ENCODE results near the gene CARNS1. TPM values are rescaled to one million over a fixed set of nuclear protein-coding genes. Genes with fewer than 3 reads are reported as not detected.
"Not testable (repeated sequence)": the region's sequence is repeated elsewhere in the genome, so short reads cannot be mapped to it uniquely, and the experiment has no call there.

The CARNS1 gene
- total RNA-seq, 1 donor from 2014 or later = 0.07 TPM

DNA sequence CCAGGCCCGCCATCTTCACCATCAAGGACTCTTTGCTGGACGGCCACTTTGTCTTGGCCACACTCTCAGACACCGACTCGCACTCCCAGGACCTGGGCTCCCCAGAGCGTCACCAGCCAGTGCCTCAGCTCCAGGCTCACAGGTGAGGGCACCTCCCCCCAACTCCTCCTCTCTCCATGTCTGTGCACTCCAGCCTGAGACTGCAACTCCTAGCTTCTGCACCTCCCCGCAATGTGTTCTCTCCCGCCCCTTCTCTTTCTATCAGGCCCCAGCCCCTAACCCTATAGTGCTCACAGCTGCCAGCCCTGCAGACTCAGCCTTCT is 19.3 kb upstream of the CARNS1 start:
- no peak for DNase-seq (ENCODE audit: low read depth, low spot score)

DNA sequence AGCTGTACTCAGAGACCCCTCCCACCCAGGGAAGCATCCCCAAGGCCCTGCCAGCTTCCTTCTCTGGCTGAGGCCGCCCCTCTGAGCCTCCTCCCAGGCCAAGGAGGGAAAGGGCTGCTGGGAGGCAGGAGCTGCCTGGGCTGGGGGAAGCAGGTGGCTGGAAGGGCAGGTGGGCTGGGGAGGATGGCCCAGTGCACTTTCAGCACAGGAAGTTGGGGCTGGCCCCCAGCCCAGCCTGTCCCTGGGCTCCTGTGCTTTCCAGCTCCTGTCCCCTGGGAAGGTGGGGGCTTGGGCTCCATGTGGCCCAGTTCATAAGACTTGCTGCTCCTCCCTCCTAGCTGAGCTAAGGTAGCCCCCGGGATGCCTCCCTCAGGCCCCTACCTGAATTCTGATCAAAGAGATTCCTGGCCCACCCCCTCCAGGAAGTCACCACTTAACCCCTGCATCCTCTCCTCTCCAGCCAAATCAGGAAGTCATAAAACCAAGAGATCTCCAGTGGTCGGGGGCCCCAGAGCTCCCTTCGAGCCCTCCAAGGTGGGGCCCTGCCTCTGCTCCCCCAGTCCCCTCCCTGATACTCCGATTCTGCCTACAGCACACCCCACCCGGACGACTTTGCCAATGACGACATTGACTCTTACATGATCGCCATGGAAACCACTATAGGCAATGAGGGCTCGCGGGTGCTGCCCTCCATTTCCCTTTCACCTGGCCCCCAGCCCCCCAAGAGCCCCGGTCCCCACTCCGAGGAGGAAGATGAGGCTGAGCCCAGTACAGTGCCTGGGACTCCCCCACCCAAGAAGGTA is 18.7 kb upstream of the CARNS1 start:
- DNase-seq (ENCODE audit: low read depth, low spot score) = no peak

DNA sequence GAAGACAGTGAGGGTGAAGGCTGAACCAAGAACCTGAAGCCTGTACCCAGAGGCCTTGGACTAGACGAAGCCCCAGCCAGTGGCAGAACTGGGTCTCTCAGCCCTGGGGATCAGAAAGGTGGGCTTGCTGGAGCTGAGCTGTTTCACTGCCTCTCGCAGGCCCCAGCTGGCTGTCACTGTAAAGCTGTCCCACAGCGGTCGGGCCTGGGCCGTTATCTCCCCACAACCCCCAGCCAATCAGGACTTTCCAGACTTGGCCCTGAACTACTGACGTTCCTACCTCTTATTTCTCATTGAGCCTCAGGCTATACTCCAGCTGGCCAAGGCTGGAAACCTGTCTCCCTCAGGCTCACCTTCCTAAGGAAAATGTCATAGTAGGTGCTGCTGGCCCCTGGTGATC is 17.9 kb upstream of the CARNS1 start:
- no peak for DNase-seq (ENCODE audit: low read depth, low spot score)

DNA sequence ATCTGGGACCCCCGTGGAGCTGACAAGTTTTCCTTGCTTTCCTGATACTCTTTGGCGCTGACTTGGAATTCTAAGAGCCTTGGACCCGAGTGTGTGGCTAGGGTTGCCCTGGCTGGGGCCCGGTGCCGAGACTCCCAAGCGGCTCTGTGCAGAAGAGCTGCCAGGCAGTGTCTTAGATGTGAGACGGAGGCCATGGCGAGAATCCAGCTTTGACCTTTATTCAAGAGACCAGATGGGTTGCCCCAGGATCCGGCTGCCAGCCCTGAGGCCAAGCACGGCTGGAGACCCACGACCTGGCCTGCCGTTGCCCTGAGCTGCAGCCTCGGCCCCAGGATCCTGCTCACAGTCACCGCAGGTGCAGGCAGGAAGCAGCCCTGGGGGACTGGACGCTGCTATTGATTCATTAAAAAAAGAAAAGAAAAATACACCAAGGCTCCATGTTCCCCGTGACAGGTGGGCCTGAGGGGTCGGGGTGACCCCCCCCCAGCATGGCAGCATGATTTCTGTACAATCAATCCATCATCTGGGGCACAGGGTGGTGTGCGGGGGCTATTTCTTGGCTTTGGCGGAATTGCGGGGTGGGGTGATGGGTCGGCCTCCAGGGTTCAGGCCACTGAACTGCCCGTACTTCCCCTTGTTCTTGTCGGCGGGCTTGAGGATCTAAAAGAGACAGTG is 17.4 kb upstream of the CARNS1 start:
- no peak for DNase-seq (ENCODE audit: low read depth, low spot score)

- DNase-seq (ENCODE audit: low read depth, low spot score) = no peak
Observed at GRCh38 chr11:67398661-67399563, 16.6 kb upstream of the CARNS1 start.

DNA sequence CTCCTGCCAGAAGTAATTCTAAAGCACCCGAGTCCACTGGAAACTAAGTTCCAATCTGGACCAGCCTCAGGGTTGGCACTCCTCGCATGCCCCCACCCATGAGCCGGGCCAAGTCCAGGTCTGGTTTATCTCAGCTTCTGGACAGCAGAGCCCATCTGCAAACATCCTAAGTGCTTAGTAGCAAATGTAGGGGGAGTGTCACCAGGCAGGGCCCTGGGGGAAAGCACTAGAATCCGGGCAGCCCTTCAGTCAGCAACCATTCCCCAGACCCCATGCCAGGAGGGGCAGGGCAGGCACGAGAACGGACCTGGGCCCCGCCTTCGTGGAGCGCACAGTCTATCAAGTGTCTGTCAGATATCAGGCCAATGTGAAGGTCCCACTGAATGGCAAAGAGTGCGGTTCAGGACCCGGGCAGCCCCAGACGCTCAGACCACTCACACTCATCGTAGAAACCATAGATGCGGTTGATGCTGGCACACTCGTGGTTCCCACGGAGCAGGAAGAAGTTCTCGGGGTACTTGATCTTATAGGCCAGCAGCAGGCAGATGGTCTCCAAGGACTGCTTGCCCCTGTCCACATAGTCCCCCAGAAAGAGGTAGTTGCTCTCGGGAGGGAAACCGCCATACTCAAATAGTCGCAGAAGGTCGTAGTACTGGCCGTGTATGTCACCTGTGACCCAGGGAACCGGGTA is 15.1 kb upstream of the CARNS1 start:
- DNase-seq (ENCODE audit: low read depth, low spot score) = no peak

GRCh38 chr11:67400942-67401494 is 14.5 kb upstream of the CARNS1 start:
- DNase-seq (ENCODE audit: low read depth, low spot score) = no peak

GRCh38 chr11:67401495-67402191 is 13.8 kb upstream of the CARNS1 start, which contains the start of gene PPP1CA:
Gene PPP1CA, minus strand, starts transcription at chr11:67401858. Its CDS starts 76 bp downstream, at chr11:67401782.
- DNase-seq (ENCODE audit: low read depth, low spot score) = peak; percentile 51

- not testable (repeated sequence) for DNase-seq (ENCODE audit: low read depth, low spot score)
Observed at GRCh38 chr11:67402192-67402839, 13.2 kb upstream of the CARNS1 start.

DNA sequence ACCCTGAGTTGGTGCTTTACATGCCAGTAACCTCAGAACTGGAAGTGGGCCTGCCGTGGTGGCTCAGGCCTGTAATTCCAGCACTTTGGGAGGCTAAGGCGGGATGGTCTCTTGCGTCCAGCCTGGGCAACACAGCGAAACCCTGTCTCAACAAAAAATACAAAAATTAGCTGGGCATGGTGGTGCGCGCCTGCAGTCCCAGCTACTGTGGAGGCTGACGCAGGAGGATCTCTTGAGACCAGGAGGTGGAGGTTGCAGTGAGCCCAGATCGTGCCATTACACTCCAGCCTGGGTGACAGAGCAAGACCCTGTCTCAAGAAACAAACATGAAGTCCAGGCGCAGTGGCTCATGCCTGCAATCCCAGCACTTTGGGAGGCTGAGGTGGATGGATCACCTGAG is 12.4 kb upstream of the CARNS1 start:
- not testable (repeated sequence) for DNase-seq (ENCODE audit: low read depth, low spot score)

DNA sequence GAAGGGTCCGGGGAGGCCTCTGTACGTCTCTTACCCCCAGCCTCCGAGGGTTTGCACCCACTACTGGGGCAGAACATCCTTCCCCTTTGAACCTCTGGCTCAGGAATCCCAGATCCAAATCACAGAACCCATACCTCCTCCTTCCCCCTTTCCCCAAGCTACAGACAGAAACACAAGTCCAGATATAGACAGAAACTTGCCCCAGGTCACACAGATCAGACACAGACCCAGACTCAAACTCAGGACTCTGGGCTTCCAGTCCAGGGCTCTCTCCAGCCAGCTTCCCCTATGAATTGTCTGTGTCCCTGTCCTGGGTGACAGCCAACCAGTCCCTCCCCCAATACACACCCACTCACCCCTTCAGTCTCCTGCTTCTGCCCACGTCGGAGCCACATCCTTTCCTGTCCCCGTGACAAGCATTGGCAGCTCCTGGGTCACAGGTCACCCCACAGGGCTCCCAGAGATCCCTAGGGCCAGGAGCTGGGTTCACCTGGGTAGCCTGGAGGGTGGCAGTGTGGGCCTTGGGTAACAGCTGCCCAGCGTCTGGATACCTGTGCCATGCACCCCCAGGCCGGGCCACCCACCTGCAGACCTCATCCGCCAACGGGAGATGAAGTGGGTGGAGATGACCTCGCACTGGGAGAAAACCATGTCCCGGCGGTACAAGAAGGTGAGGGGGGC is 10.8 kb upstream of the CARNS1 start:
- no peak for DNase-seq (ENCODE audit: low read depth, low spot score)

DNA sequence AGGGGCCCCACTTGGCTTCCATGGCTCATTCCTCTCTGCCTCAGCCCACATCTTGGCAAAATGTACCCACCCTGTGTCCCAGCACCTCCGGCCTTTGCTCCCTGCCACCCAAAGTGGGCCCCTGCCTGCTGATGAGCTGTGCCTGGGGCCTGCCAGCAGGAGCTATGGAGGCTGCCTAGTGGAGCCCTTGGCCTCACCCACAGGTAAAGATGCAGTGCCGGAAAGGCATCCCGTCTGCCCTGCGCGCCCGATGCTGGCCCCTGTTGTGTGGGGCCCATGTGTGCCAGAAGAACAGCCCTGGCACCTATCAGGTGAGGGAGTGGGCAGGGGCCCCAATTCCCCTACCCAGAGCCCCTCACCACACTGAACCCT is 10.3 kb upstream of the CARNS1 start:
- no peak for DNase-seq (ENCODE audit: low read depth, low spot score)

- DNase-seq (ENCODE audit: low read depth, low spot score) = no peak
Observed at GRCh38 chr11:67405688-67406339, 9.7 kb upstream of the CARNS1 start.

DNA sequence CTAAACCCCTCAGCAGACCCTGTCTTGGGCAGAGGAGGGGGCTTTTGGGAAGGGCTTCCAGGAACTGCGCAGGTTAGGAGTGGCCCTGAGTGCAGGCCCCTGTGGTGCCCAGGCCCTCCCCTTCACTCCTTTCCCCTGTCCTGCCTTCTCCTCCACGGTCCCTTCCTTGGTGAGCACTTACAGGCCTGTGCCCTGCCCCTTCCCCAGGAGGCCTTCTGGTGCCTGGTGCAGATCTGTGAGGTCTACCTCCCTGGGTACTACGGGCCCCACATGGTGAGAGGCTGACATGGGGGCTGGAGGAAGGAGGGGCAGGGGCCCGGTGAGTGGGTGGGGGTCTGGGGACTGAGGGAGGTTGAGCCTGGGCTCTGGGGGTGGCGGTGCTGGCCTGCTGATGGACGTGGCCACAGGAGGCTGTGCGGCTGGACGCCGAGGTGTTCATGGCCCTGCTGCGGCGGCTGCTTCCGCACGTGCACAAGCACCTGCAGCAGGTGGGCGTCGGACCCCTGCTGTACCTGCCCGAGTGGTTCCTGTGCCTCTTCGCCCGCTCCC is 9.0 kb upstream of the CARNS1 start:
- no peak for DNase-seq (ENCODE audit: low read depth, low spot score)

DNA sequence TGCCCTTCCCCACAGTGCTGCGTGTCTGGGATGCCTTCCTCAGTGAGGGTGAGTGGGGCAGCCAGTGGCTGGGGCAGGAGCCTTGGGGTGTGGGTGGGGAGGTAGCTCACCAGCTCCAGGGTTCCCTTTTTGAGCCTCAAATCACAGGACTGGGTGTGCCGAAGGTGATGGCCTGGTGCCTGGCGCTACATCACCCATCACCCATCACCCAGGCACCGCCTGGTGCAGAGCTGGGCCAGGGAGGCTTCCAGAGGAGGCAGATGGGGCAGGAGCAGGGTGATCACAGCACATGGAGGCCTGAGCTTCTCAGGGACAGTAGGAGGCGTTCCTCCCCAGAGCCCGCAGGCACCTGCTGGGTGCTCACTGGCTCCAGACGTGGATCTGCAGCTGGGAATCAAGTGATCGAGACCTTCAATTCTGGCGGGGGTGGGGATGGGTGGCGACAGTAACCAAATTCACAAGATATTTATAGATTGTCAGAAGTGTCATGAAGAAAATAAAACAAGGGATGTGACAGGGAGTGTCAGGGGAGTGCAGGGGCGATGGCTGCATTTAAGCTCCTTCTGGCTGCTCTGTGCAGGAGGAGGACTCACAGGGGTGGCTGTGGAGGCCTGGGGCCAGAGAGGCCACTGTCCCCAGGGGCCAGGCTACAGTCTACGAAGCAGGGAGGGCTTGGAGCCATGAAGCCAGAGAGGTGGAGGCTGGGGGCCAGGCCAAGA is 8.3 kb upstream of the CARNS1 start:
- no peak for DNase-seq (ENCODE audit: low read depth, low spot score)

DNA sequence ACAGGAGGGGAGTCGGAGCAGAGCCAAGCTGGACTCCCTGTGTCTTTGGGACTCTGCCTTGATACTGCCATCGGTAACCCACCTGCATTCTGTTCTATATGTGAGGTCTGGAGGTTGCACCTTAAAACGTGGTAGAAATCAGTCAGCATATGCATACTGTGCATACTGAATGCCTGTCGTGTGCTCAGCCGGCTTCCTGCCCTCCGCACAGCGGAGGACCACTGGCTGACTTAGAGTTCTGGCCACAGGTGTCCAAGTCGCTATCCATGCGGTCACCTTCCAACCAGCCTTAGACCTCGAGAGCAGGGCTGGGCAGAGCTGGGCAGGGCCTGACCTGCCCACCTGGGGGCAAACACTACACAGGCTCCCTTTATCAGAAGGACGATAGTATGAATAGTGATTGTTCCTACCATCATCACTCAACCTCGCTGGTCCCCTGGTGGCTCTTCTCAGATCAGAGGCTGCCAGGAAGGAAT is 7.8 kb upstream of the CARNS1 start:
- no peak for DNase-seq (ENCODE audit: low read depth, low spot score)

DNA sequence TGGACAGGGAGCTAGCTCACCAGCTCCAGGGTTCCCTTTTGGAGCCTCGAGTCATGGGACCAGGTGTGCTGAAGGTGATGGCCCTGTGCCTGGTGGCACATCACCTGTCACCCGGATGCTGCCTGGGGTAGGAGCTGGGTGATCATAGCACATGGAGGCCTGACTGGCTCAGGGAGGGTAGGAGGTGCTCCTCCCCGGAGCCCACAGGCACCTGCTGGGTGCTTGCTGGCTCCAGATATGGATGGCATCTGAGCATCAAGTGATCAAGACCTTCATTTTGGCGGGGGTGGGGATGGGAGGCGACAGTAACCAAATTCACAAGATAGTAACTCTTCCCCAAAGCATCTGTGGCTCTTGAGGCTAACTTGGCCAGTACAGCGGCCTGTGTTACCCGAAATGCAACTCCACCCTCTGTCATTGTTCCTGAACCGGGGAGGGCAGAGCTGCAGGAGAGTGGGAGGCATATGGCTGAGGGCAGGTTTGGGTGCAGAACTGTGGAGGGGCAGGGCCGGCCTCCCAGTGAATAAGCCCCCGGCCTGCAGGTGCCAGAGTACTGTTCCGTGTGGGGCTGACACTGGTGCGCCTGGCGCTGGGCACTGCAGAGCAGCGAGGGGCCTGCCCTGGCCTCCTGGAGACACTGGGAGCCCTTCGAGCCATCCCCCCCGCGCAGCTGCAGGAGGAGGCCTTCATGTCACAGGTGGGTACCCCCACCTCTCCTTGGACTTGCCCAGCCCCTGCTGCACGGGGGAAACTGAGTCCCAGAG is 6.9 kb upstream of the CARNS1 start:
- no peak for DNase-seq (ENCODE audit: low read depth, low spot score)

Measured in pulmonary artery endothelial cell (primary cell).